Activated T-helper 1 cell treated with anti-CD3 and anti-CD28 coated beads, Interleukin-2, amount 50 U/mL, for 16 hours (primary cell): ENCODE measurements around the gene LY6G6D.

Experiments
- DNase-seq, 2 donors: peaks; one replicate each; pipeline ENCODE4 v3.0.0-alpha.2; 2020; ENCODE audit warnings: low read depth in 1 of 2, low spot score in 1 of 2

Gene LY6G6D

DNA sequence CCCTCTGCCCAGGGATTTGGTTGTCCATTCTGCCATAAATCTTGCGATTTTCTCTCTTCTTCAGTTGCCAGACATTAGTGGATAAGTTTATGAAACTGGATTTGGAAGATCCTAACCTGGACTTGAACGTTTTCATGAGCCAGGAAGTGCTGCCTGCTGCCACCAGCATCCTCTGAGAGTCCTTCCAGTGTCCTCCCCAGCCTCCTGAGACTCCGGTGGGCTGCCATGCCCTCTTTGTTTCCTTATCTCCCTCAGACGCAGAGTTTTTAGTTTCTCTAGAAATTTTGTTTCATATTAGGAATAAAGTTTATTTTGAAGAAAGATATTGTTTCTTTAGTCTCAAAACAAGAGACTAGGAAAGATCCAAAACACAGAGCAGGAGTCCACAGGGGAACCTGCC lies 47.2 kb downstream of the LY6G6D start, which contains the start of gene SAPCD1:
Gene SAPCD1 (plus strand): TSS at position 301 of the 400 bp plus-strand sequence. CDS start 399 bp downstream, outside the sequence.
- DNase-seq = no peak

DNA sequence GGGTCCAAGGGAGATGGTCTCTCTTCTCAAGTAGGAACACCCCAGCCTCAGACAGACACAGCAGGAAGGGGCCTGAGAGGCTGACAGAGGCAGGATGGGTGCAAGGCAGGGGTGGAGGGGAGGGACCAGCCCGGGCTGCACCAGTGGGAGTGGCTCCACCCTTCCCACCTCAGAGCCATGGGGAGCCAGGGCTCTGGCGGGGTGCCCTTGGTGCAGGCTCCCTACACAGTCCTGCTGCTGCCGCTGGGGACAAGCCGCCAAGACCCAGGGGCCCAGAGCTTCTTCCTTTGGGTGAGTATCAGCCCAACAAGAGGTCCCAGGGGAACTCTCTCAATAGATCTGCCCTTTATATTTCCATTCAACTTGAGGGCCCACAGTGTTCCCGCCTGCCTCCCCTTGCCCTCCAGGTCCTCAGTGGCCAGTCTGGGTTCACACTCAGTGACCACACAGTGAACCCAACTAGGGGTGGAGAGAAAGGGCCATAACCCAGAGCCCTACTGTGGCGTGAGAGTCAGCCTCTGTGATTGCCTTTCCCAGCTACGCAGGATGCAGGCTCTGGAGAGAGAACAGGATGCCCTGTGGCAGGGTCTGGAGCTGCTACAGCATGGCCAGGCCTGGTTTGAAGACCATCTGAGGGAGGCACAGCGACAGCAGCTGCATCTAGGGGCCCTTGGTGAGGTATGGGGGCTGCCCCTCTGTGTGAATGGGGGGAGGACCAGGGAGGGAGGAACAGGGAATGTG lies 47.9 kb downstream of the LY6G6D start:
- no peak for DNase-seq

DNA sequence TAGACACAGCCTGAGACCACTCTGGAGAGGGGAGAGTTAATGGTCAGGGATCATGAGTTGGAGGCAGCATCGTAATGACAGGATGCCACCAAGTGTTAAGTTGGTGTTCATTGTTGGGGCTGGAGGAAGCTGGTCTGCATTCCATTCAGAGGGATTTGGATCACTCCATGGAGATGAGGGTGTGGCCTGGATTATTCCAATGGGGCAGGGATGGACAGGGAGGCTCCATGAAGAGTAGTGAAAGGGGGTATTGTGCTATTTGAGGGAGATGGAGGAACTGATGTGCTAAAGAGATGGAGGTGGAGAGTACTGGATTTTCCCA lies 48.4 kb downstream of the LY6G6D start:
- DNase-seq = no peak

DNA sequence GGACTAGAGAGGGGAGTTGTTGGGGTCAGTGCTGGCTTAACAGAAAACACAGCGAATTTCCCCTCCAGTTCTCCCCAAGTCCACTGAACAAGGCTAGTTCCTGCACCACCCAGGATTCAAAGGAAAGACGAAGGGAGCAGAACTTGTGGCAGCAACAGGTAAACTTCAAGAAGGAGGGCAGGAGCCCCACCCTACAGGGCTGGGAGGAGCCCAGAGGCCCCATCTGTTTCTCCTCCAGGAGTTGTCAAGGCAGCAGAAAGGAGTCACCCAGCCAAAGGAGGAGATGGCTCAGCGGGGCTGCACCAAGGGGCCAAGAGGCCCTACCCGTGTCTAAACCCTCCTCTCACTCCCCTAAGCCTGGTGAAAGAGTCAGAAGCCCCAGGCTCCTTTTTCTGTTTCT lies 49.0 kb downstream of the LY6G6D start:
- DNase-seq = no peak

DNA sequence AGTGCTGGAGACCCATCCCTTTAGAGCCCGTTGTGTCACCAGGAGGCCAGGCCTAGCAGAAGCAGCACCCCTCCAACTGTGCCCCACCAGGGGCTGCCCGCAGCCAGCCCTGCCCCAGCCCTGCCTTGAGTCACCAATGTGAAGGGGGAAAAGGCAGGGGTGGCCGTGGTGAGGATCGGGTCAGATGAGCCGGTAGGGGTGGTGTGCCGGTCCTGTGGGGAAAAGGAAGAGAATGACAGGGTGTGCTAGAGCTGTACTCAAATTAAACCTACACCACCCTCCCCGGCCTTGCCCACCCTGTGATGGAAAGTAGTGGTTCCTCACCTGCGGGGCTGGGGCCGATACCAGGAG lies 50.4 kb downstream of the LY6G6D start:
- no peak for DNase-seq

DNA sequence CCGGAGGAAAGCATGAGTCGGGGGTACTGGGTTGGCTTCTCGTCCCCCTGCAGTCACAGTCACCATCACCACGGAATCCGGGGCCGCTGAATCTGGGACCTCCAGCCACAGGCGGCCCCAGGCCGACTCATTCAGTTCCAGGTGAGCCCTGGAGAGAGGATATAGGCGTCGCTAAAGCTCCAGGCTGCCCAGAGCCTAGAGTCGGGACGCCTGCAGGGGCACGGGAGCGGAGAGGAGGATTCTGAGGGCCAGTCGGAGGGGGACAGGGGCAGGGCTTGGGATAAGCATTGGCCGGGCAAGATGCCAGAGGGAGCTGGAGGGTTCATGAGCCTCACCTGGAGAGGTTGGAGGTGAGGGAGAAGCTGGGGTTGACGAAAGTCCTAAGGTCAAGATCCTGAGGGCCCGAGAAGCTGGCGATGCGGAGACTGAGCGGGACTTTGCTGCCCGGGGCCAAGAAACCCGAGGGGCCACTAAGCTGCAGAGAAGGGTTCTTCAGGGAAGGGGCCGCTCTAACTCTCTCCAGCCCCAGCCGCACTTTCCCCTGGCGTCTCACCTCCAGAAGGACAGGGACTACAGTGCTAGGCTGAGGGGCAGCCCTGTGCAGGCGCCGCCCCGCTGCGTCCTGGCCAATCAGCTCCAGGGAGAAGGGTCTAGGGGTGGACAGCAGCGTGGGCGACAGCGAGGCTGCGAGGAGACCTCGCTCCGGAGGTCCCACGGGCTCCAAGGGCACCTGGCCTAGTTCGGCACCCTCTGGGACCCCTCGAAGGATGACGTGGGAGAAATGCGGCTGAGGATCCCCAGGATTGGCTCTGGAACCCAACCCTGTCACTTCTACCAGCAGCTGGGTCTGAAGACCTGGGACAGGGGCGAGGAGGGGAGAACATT lies 51.0 kb downstream of the LY6G6D start:
- DNase-seq = no peak

DNA sequence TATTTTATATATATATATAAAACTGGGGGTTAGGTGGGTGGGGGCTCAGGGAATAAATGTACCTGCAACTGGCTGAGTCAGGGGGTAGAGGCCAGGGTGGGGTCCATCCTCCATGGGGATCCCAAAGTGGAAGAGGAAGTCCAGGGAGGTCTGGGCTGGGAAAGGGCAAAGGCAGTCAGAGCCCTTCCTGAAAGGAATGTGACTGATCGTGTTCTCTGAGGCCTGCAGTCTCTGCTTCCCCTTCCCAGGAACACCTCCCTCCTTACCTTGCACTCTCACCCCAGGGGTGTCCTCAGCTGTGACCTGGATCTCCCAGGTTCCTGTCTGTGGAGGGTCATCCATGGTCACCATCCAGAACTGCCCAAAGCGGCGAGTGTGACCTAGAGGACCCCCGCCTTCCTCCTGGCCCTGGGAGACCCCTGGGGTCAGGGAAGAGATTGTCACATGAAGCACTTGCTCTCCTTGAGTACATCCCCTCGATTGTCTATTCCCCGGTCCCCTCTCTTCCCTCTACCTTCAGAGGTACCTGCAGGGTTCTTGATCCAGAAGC lies 52.0 kb downstream of the LY6G6D start:
- no peak for DNase-seq
